T47D (cell line): ENCODE measurements around the gene NKAIN4.
"Not testable (repeated sequence)": the region's sequence is repeated elsewhere in the genome, so short reads cannot be mapped to it uniquely, and the experiment has no call there.

ENCODE experiments used
- DNase-seq, 2 experiments: peaks; one replicate each; pipeline versions ENCODE4 v3.0.0 to v3.0.0-alpha.2; 2011 to 2012; ENCODE audit warnings: low read depth in 1 of 2, low spot score in 1 of 2
- JUND ChIP-seq: IDR thresholded peaks from 2 replicates; pipeline ENCODE4 v1.6.1; 2012; ENCODE audit warnings: low read depth
- in situ Hi-C: cut with HindIII; loops from 2 replicates; pipeline ENCODE4 v1.10.0; 2016; ENCODE audit warnings: low sequenced_read_pairs, low pct_unique_long_range_greater_than_20kb

Gene NKAIN4

GRCh38 chr20:63228806-63229205, 25.5 kb downstream of the NKAIN4 start:
- in situ Hi-C loops: no loop called here
- no peak for DNase-seq
- TF ChIP-seq JUND: no peak

- DNase-seq: no peak
- TF ChIP-seq JUND: no peak
- in situ Hi-C loops: no loop called here
These were observed 27.0 kb downstream of the NKAIN4 start for GRCh38 chr20:63227260-63227659.

GRCh38 chr20:63226042-63226943, 28.0 kb downstream of the NKAIN4 start:
- TF ChIP-seq JUND: no peak
- in situ Hi-C loops: no loop called here
- no peak for DNase-seq

- no peak for DNase-seq
- no peak for TF ChIP-seq JUND
- in situ Hi-C loops: no loop called here
These were observed 29.2 kb downstream of the NKAIN4 start for GRCh38 chr20:63225082-63225454.

GRCh38 chr20:63224412-63225081, 29.7 kb downstream of the NKAIN4 start:
- in situ Hi-C loops: no loop called here
- TF ChIP-seq JUND: no peak
- peak; percentile 43 to 72 for DNase-seq

GRCh38 chr20:63223826-63224207, 30.4 kb downstream of the NKAIN4 start:
- in situ Hi-C loops: no loop called here
- DNase-seq: no peak
- TF ChIP-seq JUND: no peak

- peak in 1 of 2 experiments; percentile 78 for DNase-seq
- no peak for TF ChIP-seq JUND
- in situ Hi-C loops: no loop called here
These were observed 31.0 kb downstream of the NKAIN4 start for GRCh38 chr20:63223121-63223825.

GRCh38 chr20:63222541-63222940, 31.7 kb downstream of the NKAIN4 start:
- in situ Hi-C loops: no loop called here
- TF ChIP-seq JUND: no peak
- peak in 1 of 2 experiments; percentile 69 for DNase-seq

GRCh38 chr20:63221400-63222053, 32.7 kb downstream of the NKAIN4 start:
- DNase-seq, in situ Hi-C loops: not testable (repeated sequence)

- no peak for TF ChIP-seq JUND
- no peak for DNase-seq
- in situ Hi-C loops: no loop called here
These were observed 33.4 kb downstream of the NKAIN4 start for GRCh38 chr20:63220696-63221399.

GRCh38 chr20:63219866-63220521, 34.3 kb downstream of the NKAIN4 start:
- in situ Hi-C loops: no loop called here
- no peak for DNase-seq
- TF ChIP-seq JUND: no peak

GRCh38 chr20:63219447-63219821, 34.8 kb downstream of the NKAIN4 start:
- no peak for TF ChIP-seq JUND

More at GRCh38 chr20:63219447-63219821, 34.8 kb downstream of the NKAIN4 start:
- no peak for DNase-seq
- in situ Hi-C loops: no loop called here
